NCI-H446 (cell line): ENCODE measurements around the gene CCDC91.
A peak's percentile ranks its signal among the peaks of the same experiment; 100 is the strongest.

Experiments
- DNase-seq, 2 experiments: peaks; one replicate each; lab custom pipeline; 2025; lab: John Stamatoyannopoulos, UW

The CCDC91 gene

DNA sequence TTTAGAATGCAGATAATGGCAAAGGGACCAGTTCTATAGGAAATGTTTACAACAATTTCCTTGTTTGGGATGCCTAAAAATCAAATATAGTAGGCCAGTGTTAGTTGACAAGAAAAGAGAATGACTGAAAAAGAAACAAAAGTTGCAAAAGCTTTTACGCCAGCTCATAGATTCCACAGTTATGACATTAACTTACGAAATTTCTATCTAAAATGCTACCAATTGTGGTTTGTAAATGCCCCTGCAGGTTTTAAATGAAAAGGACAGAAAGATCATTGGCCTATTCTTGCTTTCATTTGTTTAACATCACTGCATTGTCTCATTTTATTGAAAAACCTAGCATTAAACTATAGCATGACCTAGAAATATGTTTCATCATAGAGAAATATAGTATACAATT lies 345.8 kb downstream of the CCDC91 start:
- no peak for DNase-seq

DNA sequence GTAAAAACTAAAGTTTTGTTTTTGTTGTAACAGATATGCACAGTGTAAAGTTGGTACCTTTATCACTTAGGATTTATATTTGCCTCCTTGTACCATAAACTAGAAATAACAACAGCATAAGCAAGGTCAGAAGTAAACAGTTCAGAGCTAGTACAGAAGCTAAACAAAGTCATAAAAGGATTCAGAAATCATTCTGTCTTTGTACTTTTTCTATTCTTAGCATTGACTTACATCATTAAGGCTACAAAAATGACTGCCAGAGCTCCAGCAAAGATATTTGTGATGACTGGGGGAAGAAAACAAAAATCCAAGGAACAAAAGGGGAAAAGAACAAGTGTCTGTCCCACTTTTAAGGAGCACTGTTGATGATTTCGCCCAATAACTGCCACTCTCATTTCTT lies 347.2 kb downstream of the CCDC91 start:
- no peak for DNase-seq

DNA sequence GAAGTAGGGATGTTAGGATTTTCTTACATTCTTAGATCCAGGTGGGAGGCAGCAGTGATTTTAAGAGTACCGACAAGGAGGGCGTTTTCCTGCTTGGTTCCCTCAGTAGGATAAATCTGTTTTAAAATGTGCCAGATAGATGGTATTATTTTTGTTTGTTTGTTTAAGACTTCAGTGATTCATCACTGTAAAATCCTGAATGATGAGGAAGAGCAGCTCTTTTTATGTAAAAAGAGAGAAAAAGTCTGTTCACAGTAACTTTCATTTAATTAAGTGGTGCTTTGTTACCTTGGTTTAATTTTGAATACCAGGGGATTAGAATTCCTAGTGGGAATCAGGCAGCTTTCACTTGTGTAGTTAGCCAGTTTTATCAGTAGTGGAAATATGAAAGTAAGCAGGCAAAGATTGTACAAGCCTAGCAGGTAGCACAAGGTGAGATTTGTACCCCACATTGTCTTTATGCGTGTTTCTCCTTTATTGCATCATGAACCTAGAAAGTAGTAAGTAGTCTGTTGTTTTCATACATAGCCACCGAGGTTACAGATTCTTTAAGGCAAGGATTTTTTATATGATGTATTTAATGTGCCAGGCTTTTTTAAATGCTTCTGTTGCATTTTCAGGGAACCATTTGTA lies 349.6 kb downstream of the CCDC91 start:
- no peak for DNase-seq

DNA sequence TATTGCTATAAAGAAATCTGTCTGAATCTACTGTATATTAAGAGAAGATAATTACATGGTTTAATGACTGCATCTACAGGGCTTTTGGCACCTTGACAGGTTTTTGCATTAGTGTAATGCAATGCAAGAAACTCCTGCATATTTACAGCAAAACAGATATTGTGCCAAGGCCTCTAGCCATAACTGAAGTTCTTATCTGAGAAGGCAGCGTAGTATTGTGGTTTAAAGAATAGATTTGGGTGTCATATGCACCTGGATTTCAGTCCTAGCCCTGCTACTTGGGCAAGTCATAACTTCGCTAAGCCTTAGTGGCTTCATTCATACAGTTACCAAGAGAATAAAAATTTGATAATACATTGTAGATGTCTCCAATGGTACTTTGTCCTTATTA lies 350.1 kb downstream of the CCDC91 start:
- DNase-seq = peak in 1 of 2 experiments; percentile 4

DNA sequence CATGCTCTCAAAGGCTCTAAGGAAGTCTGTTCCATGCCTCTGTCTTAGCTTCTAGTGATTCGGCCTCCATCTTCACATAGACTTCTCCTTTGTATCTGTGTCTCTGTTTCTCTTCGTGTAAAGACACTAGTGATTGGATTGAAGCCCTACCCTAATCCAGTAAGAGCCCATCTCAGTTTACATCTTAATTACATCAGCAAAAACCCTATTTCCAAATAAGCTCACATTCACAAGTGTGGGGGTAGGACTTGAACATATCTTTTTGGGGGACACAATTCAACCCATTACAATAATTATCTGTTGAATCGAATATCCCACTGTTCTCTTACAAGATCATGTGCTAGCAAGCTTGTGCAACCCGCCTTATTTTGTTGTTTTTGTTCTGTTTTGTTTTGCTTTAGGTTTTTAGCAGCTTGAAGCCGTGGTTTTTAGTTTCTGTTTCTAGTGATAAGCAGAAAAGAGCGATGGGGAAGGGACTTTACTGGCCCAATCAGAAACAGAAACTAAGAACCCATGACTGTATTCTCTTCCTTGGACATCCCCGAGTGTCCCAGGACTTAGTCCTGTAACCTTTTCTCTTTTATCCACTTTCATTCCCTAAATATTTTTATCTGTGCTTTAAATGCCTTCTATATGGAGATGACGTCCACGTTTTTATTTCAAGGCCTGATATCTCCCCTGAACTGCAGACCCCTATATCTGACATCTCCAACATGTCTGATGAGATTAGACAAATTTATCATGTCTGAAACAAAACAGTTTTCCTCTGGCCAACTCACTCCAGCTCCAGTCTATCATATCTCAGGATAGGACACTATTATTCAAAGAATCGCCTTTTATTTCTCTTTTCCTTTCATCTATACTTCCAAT lies 353.0 kb downstream of the CCDC91 start:
- DNase-seq = no peak

DNA sequence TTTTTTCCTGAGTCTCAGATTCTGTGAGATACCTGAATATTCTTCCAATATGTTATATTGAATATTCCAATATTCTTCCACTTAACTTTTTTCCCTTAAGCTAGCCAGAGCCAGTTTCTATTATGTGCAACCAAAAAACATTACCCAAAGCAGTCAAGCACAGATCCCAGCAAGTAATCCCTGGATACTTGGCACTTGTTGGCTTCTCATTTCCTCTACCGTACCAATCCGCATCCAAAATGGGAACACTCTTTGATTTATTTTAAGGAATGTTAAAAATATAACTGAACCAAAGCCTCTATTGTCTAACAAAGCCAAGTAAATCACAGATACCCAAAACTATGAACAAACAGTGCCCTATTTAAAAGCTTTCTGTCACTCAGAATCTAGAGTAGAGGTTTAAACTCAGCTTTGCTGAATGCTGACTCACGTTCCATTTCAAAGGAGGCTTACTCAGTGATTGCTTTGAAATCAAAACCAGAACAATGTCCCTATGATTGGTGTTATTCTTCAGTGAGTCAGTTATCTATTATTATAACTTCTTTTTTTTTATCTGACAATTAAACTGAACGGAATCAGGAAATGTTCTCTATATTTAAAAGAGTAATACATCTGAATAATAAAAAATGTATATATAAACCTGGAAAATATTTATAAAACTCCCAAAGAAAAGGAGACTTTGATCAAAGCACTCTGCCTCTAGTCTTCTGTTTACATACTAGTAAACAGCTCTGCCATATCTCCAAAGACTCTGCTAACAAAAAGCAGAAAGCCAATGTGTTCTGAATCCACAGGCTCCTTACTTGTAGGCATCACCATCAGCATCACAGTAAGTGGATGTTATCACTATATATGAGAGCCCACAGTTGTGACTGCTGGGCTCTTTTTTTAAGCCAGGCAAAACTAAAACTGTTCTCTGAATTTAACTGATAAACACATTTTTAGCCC lies 360.8 kb downstream of the CCDC91 start:
- no peak for DNase-seq

DNA sequence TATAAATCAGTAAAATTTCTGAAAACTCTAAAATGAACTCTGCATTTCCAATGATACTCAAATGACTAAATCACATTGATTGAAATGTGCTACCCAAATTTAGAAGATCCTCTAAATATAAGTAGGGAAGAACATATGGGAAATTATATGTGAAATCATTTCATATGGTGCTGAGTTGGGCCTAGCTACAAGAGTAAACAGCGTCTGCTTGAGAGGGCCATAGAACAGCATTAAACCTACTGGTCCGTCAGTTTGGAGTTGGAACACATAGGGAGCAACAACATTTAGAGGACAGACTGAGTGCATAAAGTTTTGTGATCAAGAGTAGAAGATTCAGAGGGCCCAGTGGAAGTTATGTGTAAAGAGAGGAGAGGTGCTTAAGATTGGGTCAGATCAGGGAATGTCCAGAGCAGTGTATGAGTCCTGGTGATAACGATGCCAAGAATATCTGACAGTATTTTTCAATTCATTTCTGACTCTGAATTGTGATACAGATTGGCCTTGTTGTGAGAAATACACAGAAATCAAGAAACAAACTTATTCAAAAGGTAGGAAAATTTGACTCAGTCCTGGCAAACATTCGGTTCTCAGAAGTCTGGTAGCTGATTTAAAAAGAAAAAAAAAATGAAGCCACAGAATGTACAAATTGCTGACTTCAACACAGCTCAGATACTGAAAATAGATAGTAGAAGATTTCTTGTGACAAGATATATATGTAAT lies 362.2 kb downstream of the CCDC91 start:
- no peak for DNase-seq

DNA sequence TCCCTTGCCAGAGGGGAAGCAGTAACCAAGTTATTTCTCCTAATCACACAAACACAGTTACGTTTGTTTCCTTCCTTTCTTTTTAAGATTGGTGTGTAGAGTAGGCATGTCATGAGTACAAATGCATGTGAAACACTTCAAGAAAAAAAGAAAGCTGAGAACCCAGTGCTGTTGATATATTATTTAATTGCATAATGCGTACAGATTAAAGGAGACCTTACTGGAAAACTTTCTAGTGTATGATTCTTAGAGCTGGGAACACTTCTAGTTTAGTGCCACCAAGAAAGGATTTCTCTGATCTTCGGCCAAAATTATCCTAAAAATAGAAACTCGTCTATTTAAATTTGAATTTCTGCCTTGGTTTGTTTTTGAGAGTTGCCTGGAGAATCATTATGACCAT lies 365.5 kb downstream of the CCDC91 start:
- no peak for DNase-seq

DNA sequence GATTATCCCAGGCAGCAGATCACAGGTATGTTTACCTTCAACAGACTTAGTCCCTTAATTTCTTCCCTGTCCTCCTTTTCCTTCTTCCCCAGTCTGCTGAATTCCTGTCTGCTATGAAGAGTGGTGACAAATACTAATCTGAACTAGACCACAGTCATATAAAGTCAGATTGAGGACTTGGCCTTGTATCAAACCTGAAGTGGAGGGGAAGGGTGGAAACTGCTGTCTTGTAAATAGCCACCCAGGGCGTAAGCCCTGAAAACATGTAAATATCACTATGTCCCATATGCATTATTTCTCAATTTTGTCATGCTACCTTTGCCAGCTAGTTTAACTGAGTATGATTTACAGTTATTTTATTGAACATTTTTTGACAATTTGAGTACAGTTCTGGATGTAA lies 368.0 kb downstream of the CCDC91 start:
- peak in 1 of 2 experiments; percentile 67 for DNase-seq

DNA sequence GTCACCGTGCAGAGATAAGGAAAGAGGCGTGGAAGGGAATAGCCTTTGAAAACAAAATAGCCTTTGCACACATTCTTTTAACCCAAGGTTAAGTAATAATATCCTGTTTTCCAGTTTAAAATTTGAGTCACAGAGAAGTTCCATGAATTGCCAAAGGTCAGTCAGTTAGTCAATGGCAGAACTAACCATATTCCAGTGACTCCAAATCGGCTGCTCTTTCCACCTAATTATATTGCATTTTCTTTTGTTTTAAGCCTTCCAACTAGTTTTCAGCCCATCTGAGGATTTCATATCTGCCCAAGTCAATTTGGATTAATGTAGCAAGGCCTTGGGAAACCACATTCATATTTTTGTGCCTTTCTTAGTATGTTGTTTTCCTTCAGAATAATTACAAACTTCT lies 373.0 kb downstream of the CCDC91 start:
- no peak for DNase-seq

DNA sequence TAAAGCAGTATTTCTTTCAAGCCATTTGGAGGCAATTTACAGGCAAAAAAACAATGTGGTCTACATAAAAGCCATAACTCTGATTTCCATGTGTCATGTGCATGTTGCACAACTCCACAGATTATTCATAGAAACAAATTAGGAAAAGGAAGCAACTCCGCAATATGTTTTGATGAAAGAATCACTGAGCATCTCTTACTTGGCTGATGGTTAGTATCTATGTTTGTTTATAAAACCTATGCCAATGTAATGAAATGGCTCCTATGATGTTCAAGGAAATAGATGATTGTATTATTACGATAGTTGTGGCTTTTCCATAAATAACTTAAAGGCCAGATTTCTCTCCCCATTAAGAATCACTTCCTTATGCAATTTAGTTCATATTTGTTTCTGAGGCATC lies 373.7 kb downstream of the CCDC91 start:
- DNase-seq = no peak

DNA sequence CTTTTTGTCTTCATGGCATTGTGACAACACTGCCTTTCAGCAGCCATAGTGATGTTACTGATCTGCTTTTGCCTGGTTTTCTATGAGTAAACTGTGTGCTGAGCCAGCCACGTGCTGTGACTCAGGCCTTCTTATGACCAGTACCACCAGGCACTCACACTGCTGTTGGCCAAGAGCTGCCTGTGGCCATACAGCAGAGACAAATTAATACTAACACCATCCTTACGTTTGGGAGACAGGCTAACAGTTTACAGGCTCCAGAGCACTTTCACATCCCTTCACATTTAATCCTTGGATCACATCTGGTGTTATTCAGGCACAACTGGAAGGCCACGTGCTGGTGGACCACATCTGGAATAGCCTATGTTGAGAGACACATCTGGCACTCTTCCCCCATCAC lies 377.9 kb downstream of the CCDC91 start:
- no peak for DNase-seq

DNA sequence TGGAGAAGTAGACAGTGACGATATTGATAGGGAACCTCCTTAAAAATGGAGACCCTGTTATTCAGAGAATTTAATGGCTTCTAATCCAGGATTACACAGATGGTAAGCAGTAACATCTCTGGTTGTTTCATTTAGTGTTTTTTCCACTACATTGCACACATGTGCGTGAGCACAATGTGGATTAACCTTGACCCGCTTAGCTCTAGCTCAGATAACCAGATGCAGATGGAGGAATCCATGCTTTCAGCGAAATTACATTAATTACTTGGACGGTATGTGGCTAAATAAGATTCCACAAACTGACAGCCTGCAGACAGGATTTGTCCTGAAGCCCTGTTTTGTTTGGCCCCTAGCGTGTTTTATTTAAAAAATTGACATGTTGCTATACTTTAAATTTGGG lies 378.4 kb downstream of the CCDC91 start:
- no peak for DNase-seq

DNA sequence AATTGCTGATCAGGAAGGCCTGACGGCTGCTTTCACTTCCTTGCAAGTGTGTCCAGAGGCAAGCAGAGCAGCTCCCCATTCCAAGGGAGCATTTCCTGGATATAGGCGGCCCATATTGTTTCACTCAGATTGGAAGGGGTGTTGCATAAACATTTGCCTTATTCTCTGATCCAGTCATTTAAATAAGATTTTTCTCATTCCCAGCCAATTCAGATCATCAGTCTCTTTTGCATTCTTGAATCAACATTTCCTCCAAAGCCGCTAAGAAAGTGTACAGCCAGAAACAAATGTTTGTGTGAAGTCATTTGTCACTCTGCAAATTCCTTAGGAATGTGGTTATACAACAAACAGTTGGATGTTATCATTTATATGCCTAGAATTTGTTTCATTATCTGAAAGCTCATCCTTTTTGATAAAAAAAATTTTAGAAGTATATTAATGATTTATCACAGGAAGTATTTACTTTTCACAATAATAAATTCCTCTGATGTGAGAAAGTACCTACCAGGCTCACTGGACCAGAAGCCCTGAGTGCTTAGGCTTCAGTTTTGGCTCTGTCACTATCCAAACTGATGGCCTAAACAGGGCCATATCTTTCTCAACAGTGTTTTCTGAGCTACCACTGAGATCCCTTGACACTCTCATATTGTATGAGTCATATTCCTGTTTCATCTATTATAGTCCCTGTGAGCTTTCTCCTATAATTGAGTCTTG lies 379.6 kb downstream of the CCDC91 start:
- DNase-seq = no peak

DNA sequence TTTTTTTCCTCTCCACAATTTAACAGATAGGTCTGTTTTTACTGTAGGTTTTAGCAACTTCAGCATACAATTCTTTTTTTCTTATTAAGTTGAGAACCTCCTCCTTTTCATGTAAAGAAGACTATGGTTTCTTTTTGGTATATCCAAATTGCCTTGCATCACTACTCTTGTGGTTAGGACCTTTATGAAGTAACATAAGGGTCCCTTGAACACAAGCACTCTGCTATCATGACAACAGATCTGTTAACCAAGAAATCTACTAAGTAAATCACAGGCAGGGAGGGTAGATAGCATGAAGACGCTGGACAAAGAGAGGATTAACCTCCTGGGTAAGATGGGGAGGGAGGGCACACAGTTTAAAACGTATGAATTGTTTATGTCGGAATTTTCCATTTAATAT lies 380.6 kb downstream of the CCDC91 start:
- DNase-seq = no peak

DNA sequence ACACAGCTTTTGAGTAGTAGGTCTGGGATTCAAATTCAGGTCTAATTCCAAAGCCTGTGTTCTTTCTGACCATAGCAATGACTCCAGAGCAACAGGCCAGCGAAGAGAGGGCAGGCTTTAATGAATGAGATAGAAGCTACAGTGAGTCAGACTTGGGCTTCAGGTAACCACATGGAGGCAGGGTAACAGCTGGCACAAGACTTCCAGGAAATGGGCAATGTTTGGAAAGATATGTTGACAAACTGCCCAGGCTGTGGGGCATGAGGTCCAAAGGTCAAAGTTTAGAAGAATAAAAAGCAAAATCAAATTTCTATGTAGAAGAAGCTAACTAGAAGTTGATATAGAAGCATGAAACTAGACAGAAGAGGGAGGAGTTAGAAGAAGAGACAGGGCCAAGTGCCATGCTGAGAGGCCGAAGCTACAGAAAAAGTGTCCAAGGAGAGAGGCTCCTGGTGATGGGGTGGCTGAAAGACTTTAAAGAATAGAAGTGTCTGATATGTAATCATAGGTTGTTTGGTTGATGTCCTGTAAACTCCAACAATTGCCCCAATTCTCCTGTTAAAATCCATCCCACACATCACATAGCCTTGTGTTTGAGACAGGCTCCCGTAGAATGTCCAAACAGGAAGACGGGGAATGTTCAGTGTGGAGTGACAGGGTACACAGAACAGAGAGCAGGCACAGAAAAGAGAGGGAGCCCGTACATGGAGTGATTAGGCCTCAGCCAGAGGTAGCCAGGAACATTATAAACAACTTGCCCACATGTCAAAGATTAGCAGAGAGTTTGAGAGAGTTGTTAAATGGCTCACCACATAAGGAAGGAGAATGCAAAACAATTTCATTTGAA lies 384.7 kb downstream of the CCDC91 start:
- DNase-seq = no peak

DNA sequence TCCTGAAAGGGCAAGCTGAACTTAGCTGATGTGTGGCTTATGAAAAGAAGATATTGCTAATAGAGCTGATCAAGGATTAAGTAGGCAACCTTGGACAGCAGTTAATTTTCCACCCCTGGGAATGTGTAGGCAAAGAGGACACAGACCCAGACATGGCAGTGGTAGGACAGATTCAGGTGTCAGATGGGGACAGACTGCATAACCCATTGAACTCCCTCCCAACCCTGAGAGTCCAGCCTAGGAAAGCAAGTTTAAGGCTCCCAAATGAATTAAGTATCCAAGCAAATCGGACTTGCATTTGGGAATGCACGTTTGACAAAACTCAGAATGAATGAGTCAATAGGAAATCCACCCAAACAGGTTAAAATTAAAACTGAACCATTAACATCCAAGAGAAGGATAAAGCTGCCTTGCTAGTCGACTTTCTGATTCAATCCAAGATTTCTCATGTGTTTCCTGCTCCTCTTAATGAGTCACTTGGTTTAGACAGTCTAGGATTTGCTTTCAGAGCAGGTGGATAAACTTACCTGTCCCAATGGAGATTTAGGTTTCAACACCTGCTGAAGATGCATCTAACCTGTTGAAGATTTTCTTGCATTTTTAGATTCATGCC lies 385.4 kb downstream of the CCDC91 start:
- no peak for DNase-seq

DNA sequence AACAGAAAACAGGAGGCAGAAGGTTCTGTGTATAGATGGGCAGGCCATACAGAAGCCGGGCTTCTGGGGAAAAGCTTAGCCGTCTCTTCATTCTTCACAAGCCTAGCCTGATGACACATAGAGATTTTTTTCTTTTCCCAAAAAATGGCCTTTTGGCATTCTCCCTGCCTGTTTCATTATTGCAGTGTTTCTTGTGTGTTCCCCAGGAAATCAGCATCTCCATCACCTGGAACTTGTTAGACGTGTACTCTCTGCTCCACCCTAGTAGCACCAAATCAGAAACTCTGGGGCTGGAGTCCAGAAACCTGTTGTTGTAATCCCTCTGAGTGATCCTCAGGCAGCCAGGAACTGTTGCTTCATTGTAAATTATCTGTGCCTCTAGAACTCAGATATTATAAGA lies 388.1 kb downstream of the CCDC91 start:
- no peak for DNase-seq

DNA sequence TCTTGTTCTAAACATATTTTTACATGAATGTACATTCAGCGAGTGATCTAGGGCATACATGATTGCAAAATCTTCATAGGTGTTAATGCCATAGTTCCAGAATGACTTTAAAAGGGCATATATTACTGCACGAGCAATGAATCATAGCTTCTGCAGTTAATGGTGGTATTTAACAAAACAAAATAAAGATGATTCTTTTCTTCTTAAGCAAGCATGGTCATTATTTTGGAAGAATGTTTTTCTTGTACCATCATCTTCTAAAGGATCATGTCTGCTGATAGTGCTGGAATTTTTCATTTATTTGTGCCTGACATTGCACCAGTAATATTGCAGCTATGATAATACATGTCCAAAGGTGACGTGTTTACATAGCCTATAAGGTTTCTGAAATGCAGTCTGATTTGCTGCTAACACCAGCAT lies 388.6 kb downstream of the CCDC91 start:
- no peak for DNase-seq
